ENCODE measurements around the gene BLZF1. TPM values are rescaled to one million over a fixed set of nuclear protein-coding genes. Genes with fewer than 3 reads are reported as not detected.

BLZF1 gene
- total RNA-seq, 1 donor from 2014 or later = 22.1 TPM

GRCh38 chr1:169345511-169345910 lies 22.5 kb upstream of the BLZF1 start:
- no peaks in the 10 kb centered on the region for H3K27me3 ChIP-seq
- no peak for DNase-seq (ENCODE audit: extremely low spot score in 2 of 2)
- no peaks in the 10 kb centered on the region for H3K4me1 ChIP-seq
- no peak for TF ChIP-seq POLR2AphosphoS5 (IDR thresholded peaks at IDR 0.05; ENCODE audit: insufficient read depth in 1 of 2, low read depth in 1 of 2)
- TF ChIP-seq POLR2A (IDR thresholded peaks at IDR 0.05) = no peak
- TF ChIP-seq, protein P1, sequence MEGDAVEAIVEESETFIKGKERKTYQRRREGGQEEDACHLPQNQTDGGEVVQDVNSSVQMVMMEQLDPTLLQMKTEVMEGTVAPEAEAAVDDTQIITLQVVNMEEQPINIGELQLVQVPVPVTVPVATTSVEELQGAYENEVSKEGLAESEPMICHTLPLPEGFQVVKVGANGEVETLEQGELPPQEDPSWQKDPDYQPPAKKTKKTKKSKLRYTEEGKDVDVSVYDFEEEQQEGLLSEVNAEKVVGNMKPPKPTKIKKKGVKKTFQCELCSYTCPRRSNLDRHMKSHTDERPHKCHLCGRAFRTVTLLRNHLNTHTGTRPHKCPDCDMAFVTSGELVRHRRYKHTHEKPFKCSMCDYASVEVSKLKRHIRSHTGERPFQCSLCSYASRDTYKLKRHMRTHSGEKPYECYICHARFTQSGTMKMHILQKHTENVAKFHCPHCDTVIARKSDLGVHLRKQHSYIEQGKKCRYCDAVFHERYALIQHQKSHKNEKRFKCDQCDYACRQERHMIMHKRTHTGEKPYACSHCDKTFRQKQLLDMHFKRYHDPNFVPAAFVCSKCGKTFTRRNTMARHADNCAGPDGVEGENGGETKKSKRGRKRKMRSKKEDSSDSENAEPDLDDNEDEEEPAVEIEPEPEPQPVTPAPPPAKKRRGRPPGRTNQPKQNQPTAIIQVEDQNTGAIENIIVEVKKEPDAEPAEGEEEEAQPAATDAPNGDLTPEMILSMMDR (IDR thresholded peaks at IDR 0.05) = no peak
- intact Hi-C loops (cut with DNase I) = loop anchor here (5.0 kb wide), 1 partner anchor 743 kb away; no protein-coding TSS in a partner anchor
- no peaks in the 10 kb centered on the region for H3K36me3 ChIP-seq
- H3K4me3 ChIP-seq = no peak overlapping the region
- no peak overlapping the region for H3K27ac ChIP-seq
- no peaks in the 10 kb centered on the region for H3K9me3 ChIP-seq

GRCh38 chr1:169346036-169346589 lies 21.9 kb upstream of the BLZF1 start:
- Histone ChIP-seq H3K36me3 (no peaks in the 10 kb centered on the region), H3K27ac (no peak overlapping the region)
- intact Hi-C loops (cut with DNase I) = loop anchor here (5.0 kb wide), 1 partner anchor 744 kb away; no protein-coding TSS in a partner anchor

GRCh38 chr1:169347688-169348382 lies 20.2 kb upstream of the BLZF1 start:
- intact Hi-C loops (cut with DNase I) = loop anchor here (5.0 kb wide), 1 partner anchor 746 kb away; no protein-coding TSS in a partner anchor
- no peak overlapping the region for H3K27ac ChIP-seq
- no peak for DNase-seq (ENCODE audit: extremely low spot score in 2 of 2)
- no peaks in the 10 kb centered on the region for H3K36me3 ChIP-seq
- no peaks in the 10 kb centered on the region for H3K9me3 ChIP-seq
- H3K27me3 ChIP-seq = no peaks in the 10 kb centered on the region
- no peaks in the 10 kb centered on the region for H3K4me1 ChIP-seq
- TF ChIP-seq, protein P1 (IDR thresholded peaks at IDR 0.05) = no peak
- TF ChIP-seq POLR2AphosphoS5 (IDR thresholded peaks at IDR 0.05; ENCODE audit: insufficient read depth in 1 of 2, low read depth in 1 of 2) = no peak
- TF ChIP-seq POLR2A (IDR thresholded peaks at IDR 0.05) = no peak
- H3K4me3 ChIP-seq = no peak overlapping the region

More at GRCh38 chr1:169346036-169346589, 21.9 kb upstream of the BLZF1 start:
- no peak for DNase-seq (ENCODE audit: extremely low spot score in 2 of 2)
- TF ChIP-seq POLR2AphosphoS5 (IDR thresholded peaks at IDR 0.05; ENCODE audit: insufficient read depth in 1 of 2, low read depth in 1 of 2) = no peak
- TF ChIP-seq, protein P1 (IDR thresholded peaks at IDR 0.05) = no peak
- no peak for TF ChIP-seq POLR2A (IDR thresholded peaks at IDR 0.05)
- H3K9me3 ChIP-seq = no peaks in the 10 kb centered on the region
- H3K4me3 ChIP-seq = no peak overlapping the region
- no peaks in the 10 kb centered on the region for H3K27me3 ChIP-seq
- H3K4me1 ChIP-seq = no peaks in the 10 kb centered on the region

GRCh38 chr1:169348383-169349036 lies 19.5 kb upstream of the BLZF1 start:
- TF ChIP-seq, protein P1 (IDR thresholded peaks at IDR 0.05) = peak; percentile 31 to 68 (median 59)
- no peak for TF ChIP-seq POLR2A (IDR thresholded peaks at IDR 0.05)
- no peak for DNase-seq (ENCODE audit: extremely low spot score in 2 of 2)
- Histone ChIP-seq H3K27me3 (no peaks in the 10 kb centered on the region), H3K9me3 (no peaks in the 10 kb centered on the region), H3K4me3 (no peak overlapping the region), H3K27ac (no peak overlapping the region), H3K4me1 (no peaks in the 10 kb centered on the region), H3K36me3 (no peaks in the 10 kb centered on the region)
- intact Hi-C loops (cut with DNase I) = loop anchor here (5.0 kb wide), 1 partner anchor 746 kb away; no protein-coding TSS in a partner anchor
